HL-60/S4 (cell line): ENCODE results near the gene GATA6.

Experiments
- in situ Hi-C: fragments of 300-500 bp; cut with MboI; formaldehyde crosslinking; loops from 2 replicates; pipeline ENCODE4 v1.14.3; 2022; ENCODE audit warnings: low sequenced_read_pairs

GATA6 gene

DNA sequence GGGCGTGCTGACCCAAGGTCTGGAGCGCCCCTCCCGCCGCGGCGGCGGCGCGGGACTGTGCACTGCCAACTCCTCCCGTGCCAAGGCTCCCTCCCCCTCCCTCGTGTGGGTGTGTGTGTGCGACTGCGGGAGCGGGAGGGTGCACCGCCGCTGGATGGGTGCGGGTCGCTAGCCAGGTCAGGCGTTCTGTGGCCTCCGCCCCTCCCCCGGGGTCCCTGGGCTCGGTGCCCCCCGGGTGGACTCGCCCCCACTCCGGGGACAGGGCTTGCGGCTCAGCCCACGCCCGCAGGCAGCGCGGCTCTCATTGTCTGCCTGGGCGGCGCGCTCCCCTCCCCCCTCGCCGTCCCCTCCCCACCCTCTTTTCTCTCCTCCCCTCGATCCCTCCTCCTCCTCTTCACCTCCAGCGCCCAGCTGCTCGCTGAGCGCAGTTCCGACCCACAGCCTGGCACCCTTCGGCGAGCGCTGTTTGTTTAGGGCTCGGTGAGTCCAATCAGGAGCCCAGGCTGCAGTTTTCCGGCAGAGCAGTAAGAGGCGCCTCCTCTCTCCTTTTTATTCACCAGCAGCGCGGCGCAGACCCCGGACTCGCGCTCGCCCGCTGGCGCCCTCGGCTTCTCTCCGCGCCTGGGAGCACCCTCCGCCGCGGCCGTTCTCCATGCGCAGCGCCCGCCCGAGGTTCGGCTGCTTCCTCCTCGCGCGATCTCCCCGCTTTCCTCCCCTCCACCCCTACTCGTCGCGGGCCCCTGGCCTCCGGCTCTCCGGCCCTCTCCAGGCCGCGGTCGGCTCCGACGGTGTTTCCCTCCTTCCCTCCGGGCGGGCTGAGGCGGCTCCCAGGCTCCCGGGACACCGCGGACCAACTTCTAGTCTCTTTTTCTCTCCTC lies at the start of gene GATA6:
Gene GATA6 (plus strand): TSS at position 579 of the 878 bp plus-strand sequence. CDS start 1,556 bp downstream, outside the sequence.
- in situ Hi-C loops, result loop anchor here (25.0 kb wide), 2 partner anchors 393 to 493 kb away; no protein-coding TSS in a partner anchor

- in situ Hi-C loops, result loop anchor here (25.0 kb wide), 2 partner anchors 88 to 112 kb away; no protein-coding TSS in a partner anchor
Observed at GRCh38 chr18:22124970-22125369, 44.4 kb upstream of the GATA6 start.

DNA sequence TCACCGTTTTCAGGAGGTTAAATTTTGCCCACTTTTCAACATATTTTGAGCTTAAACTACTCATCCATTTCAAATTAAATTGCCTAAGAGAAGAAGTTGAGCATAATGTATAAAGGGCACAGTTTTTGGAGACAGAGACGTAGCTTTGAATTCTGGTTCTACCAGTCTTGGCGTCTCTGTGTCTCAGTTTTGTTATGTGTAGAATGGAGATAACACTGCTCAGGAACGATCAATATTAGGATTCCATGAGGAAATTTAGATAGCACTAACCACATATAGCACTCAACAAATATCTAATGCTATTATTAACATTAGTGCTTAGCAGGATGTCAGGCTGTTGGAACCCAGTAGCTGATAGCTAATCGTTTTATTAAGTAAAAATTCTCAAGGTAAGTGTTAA lies 40.4 kb upstream of the GATA6 start:
- in situ Hi-C loops, result loop anchor here (25.0 kb wide), 2 partner anchors 92 to 108 kb away; no protein-coding TSS in a partner anchor

DNA sequence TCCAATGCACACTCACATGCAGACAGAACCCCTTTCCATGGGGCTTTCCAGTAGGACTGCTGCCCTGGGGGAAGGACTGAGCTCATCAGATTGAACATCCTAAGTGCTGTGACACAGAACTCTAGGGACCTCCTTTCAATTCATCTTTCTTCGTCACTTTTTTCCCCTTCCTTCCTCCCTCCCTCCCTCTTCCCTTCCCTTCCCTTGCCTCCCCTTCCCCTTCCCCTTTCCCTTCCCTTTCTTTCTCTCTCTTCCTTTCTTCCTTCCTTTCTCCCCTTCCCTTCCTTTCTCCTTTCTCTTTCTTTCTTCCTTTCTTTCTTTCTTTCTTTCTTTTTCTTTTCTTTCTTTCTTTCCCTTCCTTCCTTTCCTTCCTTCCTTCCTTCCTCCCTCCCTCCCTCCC lies 39.6 kb upstream of the GATA6 start:
- in situ Hi-C loops, result loop anchor here (25.0 kb wide), 2 partner anchors 92 to 108 kb away; no protein-coding TSS in a partner anchor

DNA sequence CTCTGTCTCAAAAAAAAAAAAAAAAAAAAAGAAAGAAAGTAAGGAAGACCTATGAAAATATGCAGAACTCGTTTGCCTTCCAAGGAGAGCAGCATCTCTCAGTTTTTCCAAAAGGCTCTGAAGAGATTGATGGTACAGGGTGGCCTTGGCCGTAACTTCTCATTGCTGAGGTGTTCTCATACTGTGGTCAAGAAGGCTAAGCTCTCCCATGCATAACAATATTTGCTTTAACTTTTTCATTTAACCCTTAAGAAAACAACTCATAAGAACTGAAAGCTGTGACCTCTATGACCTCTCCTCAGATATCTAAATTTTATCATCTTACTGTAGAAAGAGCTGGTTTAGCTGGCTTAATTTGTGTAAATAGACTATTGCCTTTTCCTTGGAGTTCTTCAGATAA lies 37.1 kb upstream of the GATA6 start:
- in situ Hi-C loops, result loop anchor here (25.0 kb wide), 2 partner anchors 95 to 105 kb away; no protein-coding TSS in a partner anchor

GRCh38 chr18:22132763-22133162 lies 36.6 kb upstream of the GATA6 start:
- in situ Hi-C loops, result loop anchor here (25.0 kb wide), 2 partner anchors 95 to 105 kb away; no protein-coding TSS in a partner anchor

DNA sequence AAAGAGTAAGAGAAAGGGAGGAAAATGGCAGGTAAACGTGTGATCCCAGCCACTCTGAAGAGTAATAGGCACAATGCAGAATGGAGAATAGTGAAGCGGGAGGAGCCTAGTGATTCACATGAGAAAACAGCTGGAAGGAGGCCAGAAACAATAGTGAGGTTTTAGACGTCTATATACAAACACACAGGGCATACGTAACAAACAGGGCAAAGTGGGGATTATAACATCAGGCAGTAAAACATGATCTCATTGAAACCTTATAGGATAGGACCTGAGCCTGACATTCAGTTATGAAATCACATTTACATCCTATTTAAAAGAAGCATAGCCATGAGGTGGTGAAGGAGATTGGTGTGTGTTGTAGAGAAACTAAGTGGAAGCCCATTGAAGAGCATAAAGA lies 33.0 kb upstream of the GATA6 start:
- in situ Hi-C loops, result loop anchor here (25.0 kb wide), 2 partner anchors 99 to 101 kb away; no protein-coding TSS in a partner anchor

DNA sequence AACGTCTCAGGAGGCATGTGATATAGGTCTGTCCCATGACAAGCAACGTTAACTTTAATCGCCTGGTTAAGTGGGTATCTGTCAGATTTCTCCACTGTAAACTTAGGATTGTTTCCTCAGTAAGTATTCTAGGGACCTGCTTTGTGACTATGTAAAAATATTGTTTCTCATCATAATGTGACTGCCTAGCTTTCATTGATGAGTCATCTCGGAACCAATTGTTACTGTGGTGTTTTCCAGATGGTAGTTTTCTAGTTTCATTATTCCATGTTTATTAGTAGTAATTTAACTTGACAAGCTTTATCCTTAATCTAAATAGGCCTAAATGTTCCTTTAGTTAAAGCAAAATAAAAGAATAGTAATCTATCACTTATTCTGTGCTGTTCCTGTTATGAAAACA lies 28.2 kb upstream of the GATA6 start:
- in situ Hi-C loops, result loop anchor here (25.0 kb wide), 2 partner anchors 96 to 104 kb away; no protein-coding TSS in a partner anchor

GRCh38 chr18:22143347-22144340 lies 25.7 kb upstream of the GATA6 start:
- in situ Hi-C loops, result loop anchor here (25.0 kb wide), 2 partner anchors 94 to 106 kb away; no protein-coding TSS in a partner anchor

GRCh38 chr18:22145160-22145559 lies 24.2 kb upstream of the GATA6 start:
- in situ Hi-C loops, result loop anchor here (25.0 kb wide), 2 partner anchors 92 to 108 kb away; no protein-coding TSS in a partner anchor

DNA sequence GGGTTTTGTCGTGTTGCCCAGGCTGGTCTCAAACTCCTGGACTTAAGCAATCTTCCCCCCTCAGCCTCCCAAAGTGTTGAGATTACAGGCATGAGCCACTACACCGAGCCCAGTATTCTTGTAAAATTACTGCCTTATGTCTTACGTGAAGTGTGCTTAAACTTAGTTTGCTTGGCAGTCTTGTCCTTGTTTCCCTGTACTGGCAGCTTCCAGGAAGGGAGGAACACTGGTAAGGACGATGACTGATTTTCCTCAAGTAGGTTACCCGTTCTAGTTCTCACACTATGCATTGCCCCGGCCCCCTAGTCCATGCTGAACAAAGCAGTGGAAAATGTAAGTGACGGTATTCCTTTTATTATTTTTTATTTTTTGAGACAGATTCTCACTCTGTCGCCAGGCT lies 19.7 kb upstream of the GATA6 start:
- in situ Hi-C loops, result loop anchor here (25.0 kb wide), 4 partner anchors 88 to 513 kb away; no protein-coding TSS in a partner anchor

GRCh38 chr18:22152093-22152492 lies 17.3 kb upstream of the GATA6 start:
- in situ Hi-C loops, result loop anchor here (25.0 kb wide), 2 partner anchors 410 to 510 kb away; no protein-coding TSS in a partner anchor

DNA sequence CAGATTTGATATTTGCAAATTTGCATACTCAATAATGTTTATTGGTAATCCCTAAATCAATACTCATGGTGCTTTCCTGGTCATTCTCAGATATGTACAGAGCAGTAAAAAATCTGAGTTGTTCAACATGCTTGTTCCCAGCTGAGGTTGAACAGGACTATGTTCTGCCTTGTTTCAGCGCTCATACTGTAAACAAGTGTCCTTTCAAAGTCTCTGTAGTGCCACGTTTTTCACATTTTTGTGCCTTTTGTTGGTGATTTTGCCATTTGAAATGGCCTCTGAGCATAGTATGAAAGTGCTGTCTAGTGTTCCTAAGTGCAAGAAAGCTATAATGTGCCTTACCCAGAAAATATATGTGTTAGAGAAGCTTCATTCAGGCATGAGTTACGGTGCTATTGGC lies 16.0 kb upstream of the GATA6 start:
- in situ Hi-C loops, result loop anchor here (25.0 kb wide), 2 partner anchors 409 to 509 kb away; no protein-coding TSS in a partner anchor

- in situ Hi-C loops, result loop anchor here (25.0 kb wide), 2 partner anchors 407 to 507 kb away; no protein-coding TSS in a partner anchor
Observed at GRCh38 chr18:22155584-22155983, 13.8 kb upstream of the GATA6 start.

DNA sequence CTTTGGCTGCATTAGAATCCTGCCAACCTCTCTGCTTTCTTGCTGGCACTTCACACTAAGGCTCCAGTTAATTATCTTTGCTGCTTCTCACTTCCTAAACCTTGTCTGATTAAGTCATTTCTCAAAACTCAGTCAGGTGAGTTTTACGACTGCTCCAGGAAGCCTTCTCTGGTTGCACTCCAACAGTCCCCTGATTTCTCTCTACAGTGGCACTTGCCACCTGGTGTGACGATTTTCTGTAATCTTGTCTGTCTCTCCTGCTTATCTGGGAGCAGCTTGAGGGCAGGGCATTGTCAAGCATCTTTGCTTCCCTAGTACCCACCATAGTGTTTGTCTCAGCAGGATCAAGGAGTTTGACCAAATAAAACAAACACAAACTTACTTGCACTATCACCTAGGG lies 10.4 kb upstream of the GATA6 start:
- in situ Hi-C loops, result loop anchor here (25.0 kb wide), 2 partner anchors 403 to 503 kb away; no protein-coding TSS in a partner anchor

GRCh38 chr18:22161090-22161489 lies 8.3 kb upstream of the GATA6 start:
- in situ Hi-C loops, result loop anchor here (25.0 kb wide), 2 partner anchors 401 to 501 kb away; no protein-coding TSS in a partner anchor

DNA sequence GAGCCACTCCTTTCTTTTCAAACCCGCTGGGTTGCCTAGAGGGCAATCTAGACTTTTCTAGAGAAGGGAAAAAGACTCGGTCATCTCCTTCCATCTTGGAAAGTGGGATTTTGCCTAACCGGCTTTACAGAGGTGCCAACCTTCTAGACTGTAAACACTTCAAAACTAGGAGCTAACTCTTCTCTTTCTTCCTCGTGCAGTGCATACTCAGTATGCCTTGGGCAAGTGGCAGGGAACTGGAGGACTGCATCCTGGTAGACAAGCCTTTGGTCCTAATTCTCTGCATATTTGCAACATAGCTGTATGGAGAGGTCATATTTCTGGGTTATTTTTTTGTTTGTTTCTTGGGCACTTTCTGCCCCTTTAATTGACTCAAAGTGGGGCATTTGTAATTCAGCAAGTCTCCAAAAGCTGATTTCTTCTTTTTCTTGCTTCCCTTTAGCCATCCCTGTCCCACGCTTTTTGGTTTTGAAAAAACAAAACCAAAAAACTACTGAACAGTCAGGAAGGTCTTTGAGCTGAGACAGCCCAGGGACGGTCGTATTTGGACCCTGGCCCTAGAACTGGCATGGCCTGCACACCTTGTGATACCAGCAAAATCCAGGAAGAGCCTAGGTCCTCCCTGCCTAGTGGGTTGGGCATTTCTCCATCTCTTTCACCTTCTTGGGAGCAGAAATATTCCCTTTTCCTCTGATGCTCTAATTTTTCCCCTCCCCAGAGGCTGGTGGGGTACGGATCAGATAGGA lies 5.8 kb upstream of the GATA6 start:
- in situ Hi-C loops, result loop anchor here (25.0 kb wide), 2 partner anchors 399 to 499 kb away; no protein-coding TSS in a partner anchor

- in situ Hi-C loops, result loop anchor here (25.0 kb wide), 2 partner anchors 398 to 498 kb away; no protein-coding TSS in a partner anchor
Observed at GRCh38 chr18:22164337-22165048, 4.9 kb upstream of the GATA6 start.
